OCI-LY7 (cell line): Measurements from ENCODE around the gene ZNF503. TPM values are rescaled to one million over a fixed set of nuclear protein-coding genes. Genes with fewer than 3 reads are reported as not detected.

ENCODE experiments used
- BruUV-seq: library from RNA; stranded (reverse); fragments of 400-500 nt; replicated peaks from 2 replicates; lab custom pipeline; 2021; lab: Mats Ljungman, UMichigan
- CTCF ChIA-PET: fragments of 300-600 bp; sonication (Branson Sonifier 250); formaldehyde crosslinking; loops from one replicate; lab custom pipeline; 2022; ENCODE audit warnings: antibody characterized with exemption; ENCODE audit not compliant: unreplicated experiment; lab: Charles Lee
- POLR2A ChIA-PET: fragments of 300-600 bp; sonication (Branson Sonifier 250); formaldehyde crosslinking; loops from one replicate; lab custom pipeline; 2022; ENCODE audit warnings: antibody characterized with exemption; lab: Charles Lee
- DNase-seq: peaks from one replicate; pipeline ENCODE4 v3.0.0-alpha.2; 2015; ENCODE audit warnings: low spot score
- H2AFZ ChIP-seq: fragments of 200-600 bp; sonication (generic), shearing (Covaris generic); 2 replicates; pipeline ENCODE4 v1.6.1; 2014; ENCODE audit warnings: mild to moderate bottlenecking, antibody characterized with exemption, low read length, moderate library complexity
- H3K27ac ChIP-seq: fragments of 200-600 bp; sonication (generic); 2 replicates; pipeline ENCODE4 v1.5.1; 2014; ENCODE audit warnings: mixed run types, low read depth, mild to moderate bottlenecking, moderate library complexity, low read length, inconsistent platforms; ENCODE audit not compliant: poor library complexity, severe bottlenecking
- H3K36me3 ChIP-seq: fragments of 200-600 bp; sonication (generic); 2 replicates; pipeline ENCODE4 v1.6.1; 2014; ENCODE audit warnings: mild to moderate bottlenecking, antibody characterized with exemption, low read length, moderate library complexity, mixed read lengths; ENCODE audit not compliant: insufficient read depth
- H3K4me1 ChIP-seq: fragments of 200-600 bp; sonication (generic); 2 replicates; pipeline ENCODE4 v1.5.1; 2014; ENCODE audit warnings: mild to moderate bottlenecking, low read length; ENCODE audit not compliant: insufficient read depth, poor library complexity, severe bottlenecking
- H3K4me2 ChIP-seq: fragments of 200-600 bp; sonication (generic); 2 replicates; pipeline ENCODE4 v1.6.1; 2014; ENCODE audit warnings: mild to moderate bottlenecking, low read length
- H3K4me3 ChIP-seq: fragments of 200-600 bp; sonication (generic); 2 replicates; pipeline ENCODE4 v1.5.1; 2014; ENCODE audit warnings: mild to moderate bottlenecking, low read depth, low read length; ENCODE audit not compliant: poor library complexity, severe bottlenecking
- H3K79me2 ChIP-seq: fragments of 200-600 bp; sonication (generic); 2 replicates; pipeline ENCODE4 v1.6.1; 2016; ENCODE audit warnings: low read depth, mild to moderate bottlenecking, low read length, moderate library complexity, mixed read lengths; ENCODE audit not compliant: insufficient read depth
- H3K9me2 ChIP-seq: fragments of 200-600 bp; sonication (generic); 2 replicates; pipeline ENCODE4 v1.6.1; 2016; ENCODE audit warnings: mild to moderate bottlenecking, low read length, mixed read lengths; ENCODE audit not compliant: insufficient read depth
- H3K9me3 ChIP-seq: fragments of 200-600 bp; sonication (generic); 2 replicates; pipeline ENCODE4 v1.6.1; 2014; ENCODE audit warnings: mild to moderate bottlenecking, mixed run types, low read length, mixed read lengths
- H4K20me1 ChIP-seq: fragments of 200-600 bp; sonication (generic); 2 replicates; pipeline ENCODE4 v1.6.1; 2014; ENCODE audit warnings: mild to moderate bottlenecking, antibody characterized with exemption, low read length, moderate library complexity, mixed read lengths; ENCODE audit not compliant: insufficient read depth
- CTCF ChIP-seq: fragments of 200-600 bp; sonication (generic); conservative IDR thresholded peaks from 2 replicates; pipeline ENCODE4 v1.5.1; 2014; ENCODE audit warnings: mild to moderate bottlenecking, antibody characterized with exemption, low read length, moderate library complexity, mixed read lengths
- EZH2phosphoT487 ChIP-seq: fragments of 200-600 bp; sonication (generic); IDR thresholded peaks from 2 replicates; pipeline ENCODE4 v1.6.1; 2018; ENCODE audit warnings: low read depth, borderline replicate concordance, mild to moderate bottlenecking, mixed run types, antibody characterized with exemption, low read length, moderate library complexity, mixed read lengths
- intact Hi-C: fragments of 100-400 bp; cut with micrococcal nuclease; formaldehyde crosslinking; loops from one replicate; pipeline ENCODE4 v1.10.0; 2022; ENCODE audit not compliant: unreplicated experiment
- total RNA-seq, 2 experiments: library from RNA; depleted of rRNA in 1 of 2; stranded (reverse); fragments of >200 nt in 1 of 2; shearing (Covaris generic) in 1 of 2; gene quantifications; 2 replicates each; pipeline ENCODE4 v1.2.3, GENCODE V29; 2014 to 2022

The ZNF503 gene
- total RNA-seq, 2 experiments from 2014 or later = not detected

- Histone ChIP-seq H3K79me2 (no peaks in the 10 kb centered on the region), H3K9me2 (no peaks in the 10 kb centered on the region), H2AFZ (no peak overlapping the region), H3K36me3 (no peaks in the 10 kb centered on the region), H4K20me1 (no peaks in the 10 kb centered on the region), H3K4me3 (no peak overlapping the region), H3K4me2 (no peak overlapping the region), H3K9me3 (no peaks in the 10 kb centered on the region), H3K4me1 (no peaks in the 10 kb centered on the region), H3K27ac (no peak overlapping the region)
- POLR2A ChIA-PET = no interaction called here
- TF ChIP-seq CTCF (no peak), EZH2phosphoT487 (no peak)
- DNase-seq = no peak
- CTCF ChIA-PET = no interaction called here
- BruUV-seq = no TSS peak
- intact Hi-C loops = no loop called here
These were observed 31.7 kb upstream of the ZNF503 start for GRCh38 chr10:75433216-75433615.

GRCh38 chr10:75432763-75433162 is 31.2 kb upstream of the ZNF503 start:
- Histone ChIP-seq H3K4me2 (no peak overlapping the region), H4K20me1 (no peaks in the 10 kb centered on the region), H3K4me1 (no peaks in the 10 kb centered on the region), H2AFZ (no peak overlapping the region), H3K79me2 (no peaks in the 10 kb centered on the region), H3K27ac (no peak overlapping the region), H3K9me2 (no peaks in the 10 kb centered on the region), H3K36me3 (no peaks in the 10 kb centered on the region), H3K9me3 (no peaks in the 10 kb centered on the region), H3K4me3 (no peak overlapping the region)
- no peak for DNase-seq
- TF ChIP-seq EZH2phosphoT487 = no peak
- no peak for TF ChIP-seq CTCF
- ChIA-PET CTCF (no interaction called here), POLR2A (no interaction called here)
- intact Hi-C loops = no loop called here
- BruUV-seq = no TSS peak

- no peaks in the 10 kb centered on the region for H3K9me2 ChIP-seq
- CTCF ChIA-PET = no interaction called here
- no TSS peak for BruUV-seq
- H2AFZ ChIP-seq = no peak overlapping the region
- no peak for DNase-seq
- no peak overlapping the region for H3K27ac ChIP-seq
- H3K79me2 ChIP-seq = no peaks in the 10 kb centered on the region
- no peak overlapping the region for H3K4me3 ChIP-seq
- H3K9me3 ChIP-seq = no peaks in the 10 kb centered on the region
- H3K4me1 ChIP-seq = no peaks in the 10 kb centered on the region
- TF ChIP-seq CTCF (no peak), EZH2phosphoT487 (no peak)
- POLR2A ChIA-PET = no interaction called here
- no peak overlapping the region for H3K4me2 ChIP-seq
- no peaks in the 10 kb centered on the region for H3K36me3 ChIP-seq
- intact Hi-C loops = no loop called here
- no peaks in the 10 kb centered on the region for H4K20me1 ChIP-seq
These were observed 30.6 kb upstream of the ZNF503 start for GRCh38 chr10:75432176-75432575.
